GM12891 (cell line): ENCODE results near the gene CACNB4.

Experiments
- POLR2A ChIP-seq: IDR thresholded peaks from 2 replicates; pipeline ENCODE4 v1.6.1; 2011; ENCODE audit warnings: low read depth, low read length, control low read depth
- TAF1 ChIP-seq: IDR thresholded peaks from 2 replicates; pipeline ENCODE4 v1.6.1; 2011; ENCODE audit warnings: low read depth, low read length, control low read depth

GRCh38 chr2:152120430-152120829, 21.6 kb upstream of the CACNB4 start:
- TF ChIP-seq POLR2A (no peak), TAF1 (no peak)
